HCT116 (cell line): Measurements from ENCODE around the gene POLR1A. TPM values are rescaled to one million over a fixed set of nuclear protein-coding genes. Genes with fewer than 3 reads are reported as not detected.

Experiments used
- ATAC-seq: fragments of 200-7000 bp; cut with Tn5 transposase; 2 replicates; pipeline ENCODE4 v1.9.1; 2020; ENCODE audit warnings: mild to moderate bottlenecking, moderate library complexity
- BruUV-seq: library from RNA; stranded (reverse); fragments of 400-500 nt; replicated peaks from 2 replicates; lab custom pipeline; 2021; lab: Mats Ljungman, UMichigan
- CTCF ChIA-PET: fragments of 300-600 bp; sonication (Branson Sonifier 250); formaldehyde crosslinking; loops from one replicate; lab custom pipeline; 2021; ENCODE audit warnings: antibody characterized with exemption; lab: Charles Lee
- POLR2A ChIA-PET: fragments of 300-600, 350-600 bp; sonication (Branson Sonifier 250); formaldehyde crosslinking; loops from one replicate; lab custom pipeline; 2021; ENCODE audit warnings: antibody characterized with exemption; lab: Charles Lee
- RAD21 ChIA-PET, 2 experiments: fragments of 300-600 bp; sonication (Branson Sonifier 250); formaldehyde crosslinking; loops; one replicate each; lab custom pipeline; 2023; ENCODE audit warnings: low total read pairs in 2 of 2; ENCODE audit not compliant: uncharacterized antibody in 2 of 2, unreplicated experiment in 2 of 2, low non-redundant PET in 1 of 2; lab: Charles Lee
- DNase-seq: peaks from one replicate; pipeline ENCODE4 v3.0.0-alpha.2; 2010; ENCODE audit warnings: low read depth, low spot score
- H2AFZ ChIP-seq: fragments of 200-600 bp; shearing (Covaris generic), sonication (generic); 2 replicates; pipeline ENCODE4 v1.6.1; 2017; ENCODE audit warnings: low read depth, mixed run types, mixed read lengths, antibody characterized with exemption, low read length; ENCODE audit not compliant: poor library complexity, severe bottlenecking
- H3K27ac ChIP-seq: 2 replicates; pipeline ENCODE4 v1.5.1; 2012; ENCODE audit warnings: low read depth, low read length
- H3K27me3 ChIP-seq: fragments of 200-600 bp; sonication (generic); 2 replicates; pipeline ENCODE4 v1.6.1; 2016; ENCODE audit warnings: mixed run types, low read length, mixed read lengths; ENCODE audit not compliant: insufficient read depth
- H3K36me3 ChIP-seq, 2 experiments: fragments of 200-500 bp in 1 of 2; fragments of 200-600 bp in 1 of 2; sonication (Bioruptor generic) in 1 of 2; sonication (generic) in 1 of 2; 2 replicates each; pipeline versions ENCODE4 v1.5.1 to v1.6.1; 2014 to 2016; ENCODE audit warnings: low read length in 2 of 2, inconsistent platforms in 1 of 2, mixed read lengths in 1 of 2, mixed run types in 1 of 2; ENCODE audit not compliant: insufficient read depth in 2 of 2, control insufficient read depth in 1 of 2
- H3K4me1 ChIP-seq, 2 experiments: fragments of 200-600 bp in 1 of 2; sonication (generic) in 1 of 2; 2 replicates each; pipeline versions ENCODE4 v1.5.1 to v1.6.1; 2012 to 2017; ENCODE audit warnings: low read length in 2 of 2, inconsistent platforms in 1 of 2, mild to moderate bottlenecking in 1 of 2, mixed read lengths in 1 of 2, mixed run types in 1 of 2, moderate library complexity in 1 of 2; ENCODE audit not compliant: insufficient read depth in 2 of 2, control insufficient read depth in 1 of 2
- H3K4me2 ChIP-seq: fragments of 200-600 bp; sonication (generic); 2 replicates; pipeline ENCODE4 v1.6.1; 2017; ENCODE audit warnings: mixed run types, low read length, mixed read lengths
- H3K4me3 ChIP-seq, 2 experiments: fragments of 200-600 bp in 1 of 2; sonication (generic) in 1 of 2; replicated peaks in 1 of 2; 2 replicates each; pipeline ENCODE4 v1.5.1; 2011 to 2016; ENCODE audit warnings: low read length in 2 of 2, control low read depth in 1 of 2, low read depth in 1 of 2, mild to moderate bottlenecking in 1 of 2, mixed read lengths in 1 of 2, mixed run types in 1 of 2
- H3K79me2 ChIP-seq: fragments of 200-600 bp; sonication (generic); 2 replicates; pipeline ENCODE4 v1.6.1; 2017; ENCODE audit warnings: mild to moderate bottlenecking, mixed run types, low read length, moderate library complexity, mixed read lengths; ENCODE audit not compliant: insufficient read depth
- H3K9ac ChIP-seq: fragments of 200-600 bp; sonication (generic); 2 replicates; pipeline ENCODE4 v1.6.1; 2016; ENCODE audit warnings: low read length, mixed read lengths
- H3K9me2 ChIP-seq: fragments of 200-600 bp; sonication (generic), shearing (Covaris generic); 2 replicates; pipeline ENCODE4 v1.6.1; 2017; ENCODE audit warnings: mixed run types, mild to moderate bottlenecking, moderate library complexity; ENCODE audit not compliant: insufficient read depth
- H3K9me3 ChIP-seq, 2 experiments: fragments of 200-500 bp in 1 of 2; fragments of 200-600 bp in 1 of 2; sonication (Bioruptor generic) in 1 of 2; sonication (generic) in 1 of 2; 2 replicates each; pipeline ENCODE4 v1.6.1; 2014 to 2017; ENCODE audit warnings: low read length in 2 of 2, mixed read lengths in 2 of 2, inconsistent platforms in 1 of 2, low read depth in 1 of 2, mild to moderate bottlenecking in 1 of 2, mixed run types in 1 of 2, moderate library complexity in 1 of 2; ENCODE audit not compliant: control insufficient read depth in 1 of 2, insufficient read depth in 1 of 2
- H4K20me1 ChIP-seq: fragments of 200-600 bp; sonication (generic), shearing (Covaris generic); 2 replicates; pipeline ENCODE4 v1.6.1; 2017; ENCODE audit warnings: mixed run types, mild to moderate bottlenecking, moderate library complexity; ENCODE audit not compliant: insufficient read depth
- ELF1 ChIP-seq: IDR thresholded peaks from 2 replicates; pipeline ENCODE4 v1.6.1; 2012; ENCODE audit warnings: low read depth, borderline replicate concordance
- FOSL1 ChIP-seq: IDR thresholded peaks from 2 replicates; pipeline ENCODE4 v1.6.1; 2012; ENCODE audit warnings: low read depth
- RAD21 ChIP-seq: IDR thresholded peaks from 2 replicates; pipeline ENCODE4 v1.6.1; 2012; ENCODE audit warnings: low read depth, mild to moderate bottlenecking
- SIN3A ChIP-seq: IDR thresholded peaks from 2 replicates; pipeline ENCODE4 v1.6.1; 2012; ENCODE audit warnings: low read depth
- SP1 ChIP-seq: IDR thresholded peaks from 2 replicates; pipeline ENCODE4 v1.6.1; 2012; ENCODE audit warnings: low read depth
- SRF ChIP-seq: IDR thresholded peaks from 2 replicates; pipeline ENCODE4 v1.6.1; 2012; ENCODE audit warnings: low read depth
- TCF7L2 ChIP-seq: IDR thresholded peaks from 2 replicates; pipeline ENCODE4 v1.7.0; 2011; ENCODE audit warnings: borderline replicate concordance, inconsistent platforms; ENCODE audit not compliant: insufficient read depth, insufficient read length; ENCODE audit errors: extremely low read depth
- YY1 ChIP-seq: IDR thresholded peaks from 2 replicates; pipeline ENCODE4 v1.6.1; 2011; ENCODE audit warnings: low read length, low read depth, moderate library complexity, mild to moderate bottlenecking; ENCODE audit not compliant: insufficient replicate concordance; ENCODE audit errors: extremely low read depth
- ZNF274 ChIP-seq: fragments of 200-500 bp; sonication (Bioruptor generic); IDR thresholded peaks from 2 replicates; pipeline ENCODE4 v1.6.1; 2014; ENCODE audit warnings: mild to moderate bottlenecking, low read depth, low read length, inconsistent platforms
- intact Hi-C: fragments of 100-400 bp; cut with micrococcal nuclease; formaldehyde crosslinking; loops from 2 replicates; pipeline ENCODE4 v1.10.0; 2022
- total RNA-seq: library from RNA; stranded (reverse); gene quantifications from one replicate; pipeline ENCODE4 v1.2.1, GENCODE V29; 2021; ENCODE audit not compliant: unreplicated experiment
- TF ChIP-seq, protein P1 (sequence below): IDR thresholded peaks from 2 replicates; pipeline ENCODE4 v1.6.1; 2012
- TF ChIP-seq, protein P2 (sequence below): IDR thresholded peaks from 2 replicates; pipeline ENCODE4 v1.6.1; 2011; ENCODE audit warnings: mild to moderate bottlenecking, low read length, moderate library complexity; ENCODE audit not compliant: insufficient replicate concordance; ENCODE audit errors: extremely low read depth

POLR1A gene
- total RNA-seq, 1 experiment from 2014 or later: 46.6 TPM

DNA sequence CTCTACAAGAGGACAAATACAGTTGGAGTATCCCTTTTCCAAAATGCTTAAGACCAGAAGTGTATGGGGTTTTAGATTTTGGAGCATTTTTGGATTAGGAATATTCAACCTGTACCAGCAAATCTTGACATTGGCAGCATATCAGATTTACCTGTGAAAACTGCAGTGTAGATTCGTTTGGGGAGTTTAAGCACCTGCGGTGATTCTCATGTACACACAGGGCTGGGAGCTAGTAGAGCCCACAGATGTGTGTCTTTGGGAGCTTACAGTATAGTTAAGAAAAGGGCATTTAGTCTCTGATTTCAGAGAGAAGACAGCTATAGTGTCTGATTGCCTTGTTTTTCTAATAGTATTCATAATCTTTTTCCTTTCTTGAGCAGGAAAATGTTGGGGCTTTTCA lies 30.5 kb upstream of the POLR1A start:
- Histone ChIP-seq H3K79me2 (no peaks in the 10 kb centered on the region), H3K9ac (no peak overlapping the region), H4K20me1 (no peaks in the 10 kb centered on the region), H3K4me1 (no peaks in the 10 kb centered on the region), H3K4me3 (no peak overlapping the region), H3K27ac (no peak overlapping the region), H3K9me3 (no peaks in the 10 kb centered on the region), H3K9me2 (no peaks in the 10 kb centered on the region), H3K36me3 (peaks cover 62 to 72% of the 10 kb centered on the region in 2 experiments), H3K27me3 (no peaks in the 10 kb centered on the region), H2AFZ (no peak overlapping the region), H3K4me2 (no peak overlapping the region)
- TF ChIP-seq, protein P1, sequence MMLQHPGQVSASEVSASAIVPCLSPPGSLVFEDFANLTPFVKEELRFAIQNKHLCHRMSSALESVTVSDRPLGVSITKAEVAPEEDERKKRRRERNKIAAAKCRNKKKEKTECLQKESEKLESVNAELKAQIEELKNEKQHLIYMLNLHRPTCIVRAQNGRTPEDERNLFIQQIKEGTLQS: no peak
- TF ChIP-seq ELF1: no peak
- no peak for TF ChIP-seq YY1
- TF ChIP-seq SP1: no peak
- TF ChIP-seq SRF: no peak
- TF ChIP-seq TCF7L2: no peak
- no peak for TF ChIP-seq FOSL1
- TF ChIP-seq RAD21: no peak
- no peak for TF ChIP-seq ZNF274
- no peak for TF ChIP-seq SIN3A
- TF ChIP-seq, protein P2, sequence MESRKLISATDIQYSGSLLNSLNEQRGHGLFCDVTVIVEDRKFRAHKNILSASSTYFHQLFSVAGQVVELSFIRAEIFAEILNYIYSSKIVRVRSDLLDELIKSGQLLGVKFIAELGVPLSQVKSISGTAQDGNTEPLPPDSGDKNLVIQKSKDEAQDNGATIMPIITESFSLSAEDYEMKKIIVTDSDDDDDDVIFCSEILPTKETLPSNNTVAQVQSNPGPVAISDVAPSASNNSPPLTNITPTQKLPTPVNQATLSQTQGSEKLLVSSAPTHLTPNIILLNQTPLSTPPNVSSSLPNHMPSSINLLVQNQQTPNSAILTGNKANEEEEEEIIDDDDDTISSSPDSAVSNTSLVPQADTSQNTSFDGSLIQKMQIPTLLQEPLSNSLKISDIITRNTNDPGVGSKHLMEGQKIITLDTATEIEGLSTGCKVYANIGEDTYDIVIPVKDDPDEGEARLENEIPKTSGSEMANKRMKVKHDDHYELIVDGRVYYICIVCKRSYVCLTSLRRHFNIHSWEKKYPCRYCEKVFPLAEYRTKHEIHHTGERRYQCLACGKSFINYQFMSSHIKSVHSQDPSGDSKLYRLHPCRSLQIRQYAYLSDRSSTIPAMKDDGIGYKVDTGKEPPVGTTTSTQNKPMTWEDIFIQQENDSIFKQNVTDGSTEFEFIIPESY: no peak
- ChIA-PET CTCF (no interaction called here), RAD21 (no interaction called here), POLR2A (no interaction called here)
- DNase-seq: no peak
- intact Hi-C loops: no loop called here
- BruUV-seq: no TSS peak
- no peak for ATAC-seq
